ENCODE results near the gene ENTR1. TPM values are rescaled to one million over a fixed set of nuclear protein-coding genes. Genes with fewer than 3 reads are reported as not detected.
"Not testable (repeated sequence)": the region's sequence is repeated elsewhere in the genome, so short reads cannot be mapped to it uniquely, and the experiment has no call there.

Gene ENTR1
- total RNA-seq, 4 donors from 2014 or later, result 26.5 to 38.1 (median 33.5) TPM

GRCh38 chr9:136432591-136432990 is 22.2 kb upstream of the ENTR1 start:
- no peak for TF ChIP-seq CTCF (IDR thresholded peaks at IDR 0.05)
- ATAC-seq (ENCODE audit: low FRiP score), result no peak
- no peak for DNase-seq (ENCODE audit: low spot score)

- TF ChIP-seq CTCF (IDR thresholded peaks at IDR 0.05), result no peak
- DNase-seq (ENCODE audit: low spot score), result no peak
- no peak for ATAC-seq (ENCODE audit: low FRiP score)
Measured at GRCh38 chr9:136431782-136432350, 21.5 kb upstream of the ENTR1 start.

GRCh38 chr9:136430588-136431234 is 20.3 kb upstream of the ENTR1 start:
- ATAC-seq (ENCODE audit: low FRiP score) (no peak), DNase-seq (ENCODE audit: low spot score) (no peak)
- no peak for TF ChIP-seq CTCF (IDR thresholded peaks at IDR 0.05)

- TF ChIP-seq CTCF (IDR thresholded peaks at IDR 0.05), result no peak
- DNase-seq (ENCODE audit: low spot score), result no peak
- no peak for ATAC-seq (ENCODE audit: low FRiP score)
Measured at GRCh38 chr9:136429683-136430491, 19.5 kb upstream of the ENTR1 start.

GRCh38 chr9:136429075-136429628 is 18.7 kb upstream of the ENTR1 start:
- DNase-seq (ENCODE audit: low spot score) (no peak), ATAC-seq (ENCODE audit: low FRiP score) (no peak)
- no peak for TF ChIP-seq CTCF (IDR thresholded peaks at IDR 0.05)

DNA sequence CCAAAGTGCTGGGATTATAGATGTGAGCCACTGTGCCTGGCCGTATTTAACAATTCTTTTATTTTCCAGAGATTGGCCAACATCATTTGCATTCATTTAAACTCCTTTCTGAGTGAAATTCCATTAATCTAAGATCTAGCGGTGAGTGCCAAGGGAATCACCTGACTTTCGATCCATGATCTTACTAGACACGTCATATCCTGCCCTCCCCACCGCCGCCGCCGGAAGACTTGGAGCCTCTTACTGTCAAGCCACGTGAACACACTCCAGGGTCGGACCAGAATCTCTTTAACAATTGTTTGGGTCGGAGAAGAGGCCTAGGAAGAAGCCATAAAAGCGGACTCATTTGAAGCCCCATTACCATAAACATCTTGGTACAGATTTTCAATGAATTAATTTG is 16.4 kb upstream of the ENTR1 start:
- ATAC-seq (ENCODE audit: low FRiP score), result no peak
- DNase-seq (ENCODE audit: low spot score), result no peak
- TF ChIP-seq CTCF (IDR thresholded peaks at IDR 0.05), result no peak

GRCh38 chr9:136425367-136425766 is 15.0 kb upstream of the ENTR1 start:
- not testable (repeated sequence) for ATAC-seq (ENCODE audit: low FRiP score); DNase-seq (ENCODE audit: low spot score)
